ENCODE results near the gene CTSA. TPM values are rescaled to one million over a fixed set of nuclear protein-coding genes. Genes with fewer than 3 reads are reported as not detected.

Gene CTSA
- polyA plus RNA-seq, 12 donors, result 54.5 to 110 (median 60.1) TPM; not detected in 1

- DNase-seq, result peak; percentile 100
These were observed 43.7 kb downstream of the CTSA start, which contains the start of gene PCIF1 for GRCh38 chr20:45934586-45935415. Gene PCIF1, plus strand, starts transcription at chr20:45934683. Its CDS starts 4,317 bp downstream, at chr20:45939000.

- no peak for DNase-seq
These were observed 44.4 kb downstream of the CTSA start for GRCh38 chr20:45935416-45936046.

DNA sequence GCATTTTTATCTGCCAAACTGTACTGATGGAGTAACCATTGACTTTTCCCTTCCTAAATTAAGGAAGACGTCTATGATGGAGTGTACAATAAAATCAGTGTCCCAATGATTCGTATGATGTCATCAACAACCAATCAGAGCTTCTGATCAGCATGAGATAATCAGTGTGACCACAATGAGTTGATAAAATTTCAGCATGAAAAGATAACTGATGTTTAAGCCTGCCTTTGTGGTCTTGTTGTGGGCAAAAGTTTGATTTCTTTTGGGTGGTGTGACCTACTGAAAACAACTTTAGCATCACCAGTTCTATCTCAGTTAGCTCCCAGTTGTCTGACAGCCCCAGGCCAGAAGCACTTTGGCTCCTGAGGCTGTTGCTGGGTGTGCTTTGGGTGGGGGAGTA is 46.6 kb downstream of the CTSA start:
- DNase-seq, result no peak

- no peak for DNase-seq
These were observed 47.7 kb downstream of the CTSA start for GRCh38 chr20:45938727-45939438.

GRCh38 chr20:45940053-45940452 is 48.9 kb downstream of the CTSA start:
- no peak for DNase-seq

GRCh38 chr20:45940469-45940868 is 49.3 kb downstream of the CTSA start:
- no peak for DNase-seq

GRCh38 chr20:45943613-45944012 is 52.5 kb downstream of the CTSA start:
- DNase-seq, result no peak

GRCh38 chr20:45944151-45944964 is 53.2 kb downstream of the CTSA start:
- no peak for DNase-seq

- DNase-seq, result no peak
These were observed 54.0 kb downstream of the CTSA start for GRCh38 chr20:45944965-45945677.

- no peak for DNase-seq
These were observed 54.6 kb downstream of the CTSA start for GRCh38 chr20:45945678-45946148.

DNA sequence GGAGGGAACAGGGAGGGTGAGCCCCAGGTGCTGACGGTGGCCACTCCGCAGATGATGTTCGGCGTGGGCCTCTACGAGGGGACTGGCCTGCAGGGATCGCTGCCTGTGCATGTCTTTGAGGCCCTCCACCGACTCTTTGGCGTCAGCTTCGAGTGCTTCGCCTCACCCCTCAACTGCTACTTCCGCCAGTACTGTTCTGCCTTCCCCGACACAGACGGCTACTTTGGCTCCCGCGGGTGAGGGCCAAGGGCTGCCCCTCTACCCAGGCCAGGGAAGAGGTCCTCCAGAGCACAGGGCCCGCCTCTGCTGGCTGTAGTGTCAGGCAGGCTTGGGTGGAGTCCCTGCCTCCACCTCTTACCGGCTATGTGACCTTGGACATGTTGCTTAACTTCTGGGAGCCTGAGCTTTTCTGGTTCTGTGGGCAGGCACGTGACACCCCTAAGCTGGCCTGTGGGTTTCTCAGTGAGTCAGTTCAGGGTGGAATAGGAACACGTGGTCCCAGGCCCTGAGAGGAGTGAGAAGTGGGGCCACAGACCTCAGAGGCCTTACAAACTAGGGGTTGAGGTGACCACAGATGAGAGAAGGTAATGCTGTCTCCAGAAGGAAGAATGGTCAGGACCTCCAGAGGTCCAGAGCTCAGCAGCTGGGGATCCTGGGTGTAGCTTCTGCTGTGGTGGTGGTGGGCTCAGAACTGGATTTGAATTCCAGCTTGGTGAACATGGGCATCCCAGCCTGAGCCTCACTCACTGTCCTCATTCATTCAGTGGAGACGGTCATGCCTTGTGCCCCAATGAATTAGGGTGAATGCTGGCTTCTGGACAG is 55.2 kb downstream of the CTSA start:
- no peak for DNase-seq

GRCh38 chr20:45947110-45947866 is 56.2 kb downstream of the CTSA start:
- DNase-seq, result no peak

GRCh38 chr20:45948261-45948733 is 57.2 kb downstream of the CTSA start:
- no peak for DNase-seq

Other genes starting within 250 kb of the CTSA start
- not detected for gene WFDC11, start 221.1 kb upstream of the CTSA start, polyA plus RNA-seq (ENCODE audit: insufficient read length in 12 of 12)
- gene WFDC13, start 189.3 kb upstream of the CTSA start, polyA plus RNA-seq (ENCODE audit: insufficient read length in 12 of 12), result under 1 TPM in 1 of 12 donors, not detected in 11; 0.13 TPM
- gene WFDC10B, start 186.3 kb upstream of the CTSA start, polyA plus RNA-seq (ENCODE audit: insufficient read length in 12 of 12), result not detected
- gene SPINT4, start 169.0 kb upstream of the CTSA start, polyA plus RNA-seq (ENCODE audit: insufficient read length in 12 of 12), result not detected
- 1 to 10 TPM in 3 of 12 donors, under 1 TPM in 6, not detected in 3; 0.18 to 1.8 (median 0.74) TPM for gene WFDC3, start 99.5 kb upstream of the CTSA start, polyA plus RNA-seq (ENCODE audit: insufficient read length in 12 of 12)
- 10 to 100 TPM in 11 of 12 donors, not detected in 1; 33.2 to 55.0 (median 45.1) TPM for gene DNTTIP1, start 99.4 kb upstream of the CTSA start, polyA plus RNA-seq (ENCODE audit: insufficient read length in 12 of 12)
- 10 to 100 TPM in 11 of 12 donors, not detected in 1; 19.8 to 66.7 (median 30.8) TPM for gene UBE2C, start 78.7 kb upstream of the CTSA start, polyA plus RNA-seq (ENCODE audit: insufficient read length in 12 of 12)
- 1,000 to 10,000 TPM; 1,517 to 8,366 (median 5,425) TPM for gene TNNC2, start 64.0 kb upstream of the CTSA start, polyA plus RNA-seq (ENCODE audit: insufficient read length in 12 of 12)
- gene SNX21, start 57.5 kb upstream of the CTSA start, polyA plus RNA-seq (ENCODE audit: insufficient read length in 12 of 12), result 10 to 100 TPM in 11 of 12 donors, not detected in 1; 14.4 to 30.9 (median 22.4) TPM
- 10 to 100 TPM in 11 of 12 donors, not detected in 1; 14.1 to 28.6 (median 22.1) TPM for gene ACOT8, start 33.9 kb upstream of the CTSA start, polyA plus RNA-seq (ENCODE audit: insufficient read length in 12 of 12)
- 1 to 10 TPM in 10 of 12 donors, not detected in 2; 3.0 to 4.1 (median 3.5) TPM for gene ZSWIM3, start 33.7 kb upstream of the CTSA start, polyA plus RNA-seq (ENCODE audit: insufficient read length in 12 of 12)
- 10 to 100 TPM in 6 of 12 donors, 1 to 10 TPM in 5, not detected in 1; 5.0 to 14.3 (median 10.2) TPM for gene ZSWIM1, start 10.1 kb upstream of the CTSA start, polyA plus RNA-seq (ENCODE audit: insufficient read length in 12 of 12)
- 10 to 100 TPM in 1 of 12 donors, 1 to 10 TPM in 10, not detected in 1; 2.9 to 17.1 (median 6.7) TPM for gene SPATA25, start 3.7 kb upstream of the CTSA start, polyA plus RNA-seq (ENCODE audit: insufficient read length in 12 of 12)
- 10 to 100 TPM in 9 of 12 donors, 1 to 10 TPM in 2, not detected in 1; 8.2 to 20.2 (median 11.3) TPM for gene NEURL2, start 127 bp upstream of the CTSA start, polyA plus RNA-seq (ENCODE audit: insufficient read length in 12 of 12)
- gene PLTP, start 20.8 kb downstream of the CTSA start, polyA plus RNA-seq (ENCODE audit: insufficient read length in 12 of 12), result 10 to 100 TPM in 11 of 12 donors, not detected in 1; 13.1 to 54.0 (median 21.1) TPM
- 10 to 100 TPM in 11 of 12 donors, not detected in 1; 20.6 to 40.3 (median 22.7) TPM for gene PCIF1, start 43.3 kb downstream of the CTSA start, polyA plus RNA-seq (ENCODE audit: insufficient read length in 12 of 12)
- gene ZNF335, start 80.9 kb downstream of the CTSA start, polyA plus RNA-seq (ENCODE audit: insufficient read length in 12 of 12), result 10 to 100 TPM in 5 of 12 donors, 1 to 10 TPM in 6, not detected in 1; 6.4 to 16.5 (median 9.4) TPM
- 10 to 100 TPM in 1 of 12 donors, 1 to 10 TPM in 3, under 1 TPM in 7, not detected in 1; 0.09 to 23.8 (median 0.29) TPM for gene MMP9, start 117.6 kb downstream of the CTSA start, polyA plus RNA-seq (ENCODE audit: insufficient read length in 12 of 12)
- 1 to 10 TPM in 5 of 12 donors, under 1 TPM in 5, not detected in 2; 0.67 to 3.3 (median 1.1) TPM for gene SLC12A5, start 137.9 kb downstream of the CTSA start, polyA plus RNA-seq (ENCODE audit: insufficient read length in 12 of 12)
- 10 to 100 TPM in 11 of 12 donors, not detected in 1; 23.4 to 40.7 (median 34.5) TPM for gene NCOA5, start 198.6 kb downstream of the CTSA start, polyA plus RNA-seq (ENCODE audit: insufficient read length in 12 of 12)
- gene CD40, start 227.0 kb downstream of the CTSA start, polyA plus RNA-seq (ENCODE audit: insufficient read length in 12 of 12), result 10 to 100 TPM in 1 of 12 donors, 1 to 10 TPM in 9, not detected in 2; 4.3 to 13.5 (median 7.6) TPM